Loucy (cell line): ENCODE results near the gene DPYSL3.

Experiments used
- H2AFZ ChIP-seq: fragments of 200-600 bp; sonication (generic); 2 replicates; pipeline ENCODE4 v1.6.0; 2016; ENCODE audit warnings: antibody characterized with exemption, mild to moderate bottlenecking, low read length, moderate library complexity
- H3F3A ChIP-seq: fragments of 200-600 bp; 2 replicates; pipeline ENCODE4 v1.6.0; 2016; ENCODE audit warnings: antibody characterized with exemption, low read depth, mild to moderate bottlenecking
- H3K27me3 ChIP-seq: fragments of 200-600 bp; sonication (generic); 2 replicates; pipeline ENCODE4 v1.6.1; 2014; ENCODE audit warnings: low read length, mild to moderate bottlenecking; ENCODE audit not compliant: insufficient read depth, poor library complexity, severe bottlenecking
- H3K36me3 ChIP-seq: fragments of 200-600 bp; sonication (generic); 2 replicates; pipeline ENCODE4 v1.6.1; 2016; ENCODE audit warnings: low read length; ENCODE audit not compliant: insufficient read depth
- H3K4me1 ChIP-seq: fragments of 200-600 bp; sonication (generic); 2 replicates; pipeline ENCODE4 v1.5.1; 2014; ENCODE audit warnings: low read length, mild to moderate bottlenecking; ENCODE audit not compliant: insufficient read depth, poor library complexity, severe bottlenecking
- H3K4me2 ChIP-seq: fragments of 200-600 bp; sonication (generic); 2 replicates; pipeline ENCODE4 v1.6.0; 2014; ENCODE audit warnings: antibody characterized with exemption, low read length, low read depth, mild to moderate bottlenecking; ENCODE audit not compliant: poor library complexity, severe bottlenecking
- H3K4me3 ChIP-seq: fragments of 200-600 bp; sonication (generic); 2 replicates; pipeline ENCODE4 v1.5.1; 2014; ENCODE audit warnings: low read length, mild to moderate bottlenecking, mixed read lengths; ENCODE audit not compliant: poor library complexity, severe bottlenecking
- H3K79me2 ChIP-seq: fragments of 200-600 bp; sonication (generic); 2 replicates; pipeline ENCODE4 v1.6.1; 2014; ENCODE audit warnings: low read length; ENCODE audit not compliant: insufficient read depth
- H3K9ac ChIP-seq: fragments of 200-600 bp; sonication (generic); 2 replicates; pipeline ENCODE4 v1.6.0; 2014; ENCODE audit warnings: mild to moderate bottlenecking, low read depth, low read length, moderate library complexity; ENCODE audit not compliant: poor library complexity, severe bottlenecking
- H3K9me2 ChIP-seq: fragments of 200-600 bp; sonication (generic); replicated peaks from 2 replicates; pipeline ENCODE4 v1.6.1; 2016; ENCODE audit warnings: low read depth, low read length, mixed read lengths
- H3K9me3 ChIP-seq: fragments of 200-600 bp; sonication (generic); 2 replicates; pipeline ENCODE4 v1.6.1; 2014; ENCODE audit warnings: mild to moderate bottlenecking, antibody characterized with exemption, low read length, low read depth; ENCODE audit not compliant: insufficient read depth
- H4K20me1 ChIP-seq: fragments of 200-600 bp; sonication (generic); 2 replicates; pipeline ENCODE4 v1.6.0; 2014; ENCODE audit warnings: antibody characterized with exemption, low read length, mild to moderate bottlenecking; ENCODE audit not compliant: insufficient read depth, poor library complexity, severe bottlenecking
- CTCF ChIP-seq: fragments of 200-600 bp; sonication (generic); conservative IDR thresholded peaks from 2 replicates; pipeline ENCODE4 v1.5.1; 2014; ENCODE audit warnings: mild to moderate bottlenecking, antibody characterized with exemption, low read length
- EZH2phosphoT487 ChIP-seq: fragments of 200-600 bp; IDR thresholded peaks from 2 replicates; pipeline ENCODE4 v1.6.1; 2018; ENCODE audit warnings: antibody characterized with exemption, mild to moderate bottlenecking, moderate library complexity, borderline replicate concordance

Gene DPYSL3

DNA sequence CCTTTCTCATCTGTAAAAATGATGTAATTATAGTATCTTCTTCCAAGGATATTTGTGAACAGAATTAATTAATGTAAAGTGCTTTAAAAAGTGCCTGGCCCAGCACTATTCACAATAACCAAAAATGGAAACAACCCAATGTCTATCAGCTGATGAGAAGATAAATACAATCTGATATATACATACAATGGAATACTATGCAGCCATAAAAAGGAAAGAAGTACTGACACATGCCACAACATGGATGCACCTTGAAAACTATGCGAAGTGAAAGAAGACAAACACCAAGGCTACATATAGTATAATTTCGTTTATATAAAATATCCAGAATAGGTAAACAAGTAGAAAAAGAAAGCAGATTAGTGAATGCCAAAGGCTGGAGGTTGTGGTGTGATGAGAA, 24.1 kb downstream of the DPYSL3 start:
- H2AFZ ChIP-seq: no peak overlapping the region
- H3K79me2 ChIP-seq: no peaks in the 10 kb centered on the region
- no peak overlapping the region for H3K4me2 ChIP-seq
- H3K9ac ChIP-seq: no peak overlapping the region
- H3K4me1 ChIP-seq: no peaks in the 10 kb centered on the region
- no peaks in the 10 kb centered on the region for H3K27me3 ChIP-seq
- H3K4me3 ChIP-seq: no peak overlapping the region
- H3K36me3 ChIP-seq: no peaks in the 10 kb centered on the region
- no peaks in the 10 kb centered on the region for H3K9me3 ChIP-seq
- H4K20me1 ChIP-seq: no peaks in the 10 kb centered on the region
- no peaks in the 10 kb centered on the region for H3F3A ChIP-seq
- TF ChIP-seq EZH2phosphoT487 (no peak), CTCF (no peak)
- no peaks in the 10 kb centered on the region for H3K9me2 ChIP-seq

GRCh38 chr5:147485046-147485445, 24.8 kb downstream of the DPYSL3 start:
- H3F3A ChIP-seq: no peaks in the 10 kb centered on the region
- no peaks in the 10 kb centered on the region for H3K27me3 ChIP-seq
- no peaks in the 10 kb centered on the region for H3K4me1 ChIP-seq
- no peaks in the 10 kb centered on the region for H4K20me1 ChIP-seq
- H2AFZ ChIP-seq: no peak overlapping the region
- no peak overlapping the region for H3K9ac ChIP-seq
- H3K36me3 ChIP-seq: no peaks in the 10 kb centered on the region
- H3K4me3 ChIP-seq: no peak overlapping the region
- H3K4me2 ChIP-seq: no peak overlapping the region
- H3K79me2 ChIP-seq: no peaks in the 10 kb centered on the region
- no peaks in the 10 kb centered on the region for H3K9me2 ChIP-seq
- TF ChIP-seq EZH2phosphoT487 (no peak), CTCF (no peak)
- no peaks in the 10 kb centered on the region for H3K9me3 ChIP-seq

- H2AFZ ChIP-seq: no peak overlapping the region
- no peaks in the 10 kb centered on the region for H3K36me3 ChIP-seq
- no peaks in the 10 kb centered on the region for H3F3A ChIP-seq
- TF ChIP-seq EZH2phosphoT487 (no peak), CTCF (no peak)
- no peak overlapping the region for H3K4me3 ChIP-seq
- no peaks in the 10 kb centered on the region for H3K9me2 ChIP-seq
- no peaks in the 10 kb centered on the region for H3K9me3 ChIP-seq
- no peak overlapping the region for H3K4me2 ChIP-seq
- no peak overlapping the region for H3K9ac ChIP-seq
- H3K4me1 ChIP-seq: no peaks in the 10 kb centered on the region
- no peaks in the 10 kb centered on the region for H4K20me1 ChIP-seq
- H3K79me2 ChIP-seq: no peaks in the 10 kb centered on the region
- no peaks in the 10 kb centered on the region for H3K27me3 ChIP-seq
Observed at GRCh38 chr5:147484708-147485020, 25.2 kb downstream of the DPYSL3 start.
